HL-60 (cell line): ENCODE measurements around the gene ZBTB46.

Experiments used
- CTCF ChIP-seq: IDR thresholded peaks from one replicate; pipeline ENCODE4 v1.5.1; 2011; ENCODE audit warnings: low read length, control low read depth, inconsistent platforms; ENCODE audit not compliant: insufficient read depth
- POLR2AphosphoS5 ChIP-seq: IDR thresholded peaks from 2 replicates; pipeline ENCODE4 v1.6.1; 2012; ENCODE audit warnings: low read depth
- REST ChIP-seq: IDR thresholded peaks from 2 replicates; pipeline ENCODE4 v1.6.1; 2012; ENCODE audit warnings: low read depth; ENCODE audit not compliant: insufficient replicate concordance
- SPI1 ChIP-seq: IDR thresholded peaks from 2 replicates; pipeline ENCODE4 v1.6.1; 2012; ENCODE audit warnings: low read depth, mild to moderate bottlenecking, borderline replicate concordance

GRCh38 chr20:63707558-63708300 is 123.3 kb downstream of the ZBTB46 start, which contains the start of the genes ARFRP1 and ZGPAT:
- TF ChIP-seq CTCF (no peak), REST (no peak), POLR2AphosphoS5 (peak; percentile 55), SPI1 (peak; percentile 91)
